HepG2 (cell line): ENCODE results near the gene BSND. TPM values are rescaled to one million over a fixed set of nuclear protein-coding genes. Genes with fewer than 3 reads are reported as not detected.

ENCODE experiments used
- ATAC-seq: fragments of 200-7000 bp; cut with Tn5 transposase; 3 replicates; pipeline ENCODE4 v1.9.1; 2020; ENCODE audit warnings: mild to moderate bottlenecking, moderate library complexity
- BruUV-seq: library from RNA; stranded (reverse); fragments of 400-500 nt; replicated peaks from 2 replicates; lab custom pipeline; 2021; lab: Mats Ljungman, UMichigan
- CTCF ChIA-PET: fragments of 300-600 bp; formaldehyde crosslinking; extraction: SDS; loops from one replicate; lab custom pipeline; 2021; ENCODE audit warnings: low total read pairs, inconsistent platforms, low intra/inter-chr PET ratio; lab: Yijun Ruan, JAX
- POLR2A ChIA-PET: fragments of 350-600 bp; sonication (Branson Sonifier 250); formaldehyde crosslinking; loops from one replicate; lab custom pipeline; 2020; ENCODE audit warnings: antibody characterized with exemption, inconsistent platforms; lab: Yijun Ruan, JAX
- DNase-seq: peaks from one replicate; pipeline ENCODE4 v3.0.0-alpha.2; 2015; ENCODE audit warnings: low spot score
- FAIRE-seq: peaks from 3 replicates; lab custom pipeline; 2011; peaks lifted over from hg19 to GRCh38; lab: Jason Lieb, UNC
- H2AFZ ChIP-seq: one replicate; pipeline ENCODE4 v1.6.1; 2011; ENCODE audit warnings: low read length, inconsistent platforms
- H3K27ac ChIP-seq: fragments of 300-600 bp; 3 replicates; pipeline ENCODE4 v1.8.0; 2011; ENCODE audit warnings: mixed run types, mild to moderate bottlenecking, mixed read lengths, low read length, inconsistent platforms; ENCODE audit not compliant: insufficient read depth; ENCODE audit errors: extremely low read length
- H3K27me3 ChIP-seq, 2 experiments: fragments of 200-600 bp in 1 of 2; 2 replicates in 1 of 2; 3 replicates in 1 of 2; pipeline versions ENCODE4 v1.6.0 to v1.8.0; 2011; ENCODE audit warnings: low read length in 2 of 2, mild to moderate bottlenecking in 2 of 2, moderate library complexity in 2 of 2, inconsistent platforms in 1 of 2; ENCODE audit not compliant: insufficient read depth in 2 of 2, control insufficient read depth in 1 of 2
- H3K36me3 ChIP-seq, 2 experiments: fragments of 200-600 bp in 1 of 2; replicated peaks in 1 of 2; 2 replicates in 1 of 2; 3 replicates in 1 of 2; pipeline versions ENCODE4 v1.5.1 to v1.8.0; 2011; ENCODE audit warnings: low read length in 2 of 2, inconsistent platforms in 1 of 2; ENCODE audit not compliant: insufficient read depth in 2 of 2, control insufficient read depth in 1 of 2
- H3K4me1 ChIP-seq: 2 replicates; pipeline ENCODE4 v1.5.1; 2012; ENCODE audit warnings: low read length, inconsistent platforms; ENCODE audit not compliant: insufficient read depth
- H3K4me2 ChIP-seq: 2 replicates; pipeline ENCODE4 v1.6.0; 2011; ENCODE audit warnings: low read depth, low read length, inconsistent platforms
- H3K4me3 ChIP-seq, 3 experiments: fragments of 200-600 bp in 1 of 3; sonication (generic), shearing (Covaris generic) in 1 of 3; replicated peaks in 1 of 3; 2 replicates each; pipeline ENCODE4 v1.5.1; 2011 to 2016; ENCODE audit warnings: low read length in 3 of 3, inconsistent platforms in 2 of 3, low read depth in 2 of 3, mild to moderate bottlenecking in 2 of 3, control low read depth in 1 of 3, mixed read lengths in 1 of 3; ENCODE audit not compliant: insufficient read depth in 1 of 3
- H3K79me2 ChIP-seq: one replicate; pipeline ENCODE4 v1.6.1; 2011; ENCODE audit warnings: low read length, inconsistent platforms; ENCODE audit not compliant: insufficient read depth
- H3K9ac ChIP-seq: 2 replicates; pipeline ENCODE4 v1.6.0; 2011; ENCODE audit warnings: mild to moderate bottlenecking, low read depth, low read length, inconsistent platforms; ENCODE audit not compliant: insufficient read depth
- H3K9me3 ChIP-seq: 2 replicates; pipeline ENCODE4 v1.5.1; 2012; ENCODE audit warnings: mild to moderate bottlenecking, low read length
- H4K20me1 ChIP-seq: 2 replicates; pipeline ENCODE4 v1.6.0; 2011; ENCODE audit warnings: inconsistent platforms, mild to moderate bottlenecking, low read length, moderate library complexity; ENCODE audit not compliant: insufficient read depth
- HOXA3 ChIP-seq: sonication (generic); formaldehyde crosslinking; IDR thresholded peaks from 2 replicates; pipeline ENCODE4 v1.5.0; 2020; ENCODE audit warnings: missing genetic modification reagents
- ZNF34 ChIP-seq: sonication (generic); formaldehyde crosslinking; IDR thresholded peaks from 2 replicates; pipeline ENCODE4 v1.4.0; 2020; ENCODE audit warnings: mild to moderate bottlenecking, missing genetic modification reagents, borderline replicate concordance
- WGBS: methylation state at CpG from one replicate; pipeline ENCODE4 v1.1.6; 2017; ENCODE audit warnings: low lambda C conversion rate; 5-methylcytosine and 5-hydroxymethylcytosine counted together
- in situ Hi-C: cut with HindIII; loops from 2 replicates; pipeline ENCODE4 v1.10.0; 2017; ENCODE audit warnings: low pct_unique_long_range_greater_than_20kb; ENCODE audit not compliant: extremely low pct_ligation_motif_present
- intact Hi-C: fragments of 100-400 bp; cut with micrococcal nuclease; formaldehyde crosslinking; loops from one replicate; pipeline ENCODE4 v1.10.0; 2022; ENCODE audit not compliant: unreplicated experiment
- polyA plus RNA-seq, 8 experiments: library from polyadenylated mRNA; depleted of rRNA in 3 of 8; stranded (reverse) in 7 of 8; unstranded in 1 of 8; fragments of >200 nt; fragmentation: Illumina TruSeq in 4 of 8; extraction: Trizol in 4 of 8; gene quantifications; 2 replicates each; pipeline versions ENCODE4 v1.2.1 to v1.2.3, GENCODE V29; 2011 to 2016; ENCODE audit warnings: low read depth in 4 of 8, missing spikeins in 1 of 8, mixed read lengths in 1 of 8; ENCODE audit not compliant: insufficient read depth in 1 of 8
- total RNA-seq, 5 experiments: library from RNA; depleted of rRNA; stranded (reverse); fragments of >200 nt; fragmentation: Illumina TruSeq; extraction: Trizol; gene quantifications; 2 replicates each; pipeline ENCODE4 v1.2.3, GENCODE V29; 2016; ENCODE audit warnings: low read depth in 1 of 5
- TF ChIP-seq, protein P1 (sequence below): sonication (generic); formaldehyde crosslinking; IDR thresholded peaks from 2 replicates; pipeline ENCODE4 v1.5.0; 2020; ENCODE audit warnings: mild to moderate bottlenecking, missing genetic modification reagents
- TF ChIP-seq, protein P2 (sequence below): sonication (generic); formaldehyde crosslinking; IDR thresholded peaks from 2 replicates; pipeline ENCODE4 v1.4.0; 2020; ENCODE audit warnings: mild to moderate bottlenecking, missing genetic modification reagents

Gene BSND
- total and polyA plus RNA-seq, 2 of the 13 experiments (the other 11 are each of a cell fraction or from before 2014, with no cell fraction given), result not detected

DNA sequence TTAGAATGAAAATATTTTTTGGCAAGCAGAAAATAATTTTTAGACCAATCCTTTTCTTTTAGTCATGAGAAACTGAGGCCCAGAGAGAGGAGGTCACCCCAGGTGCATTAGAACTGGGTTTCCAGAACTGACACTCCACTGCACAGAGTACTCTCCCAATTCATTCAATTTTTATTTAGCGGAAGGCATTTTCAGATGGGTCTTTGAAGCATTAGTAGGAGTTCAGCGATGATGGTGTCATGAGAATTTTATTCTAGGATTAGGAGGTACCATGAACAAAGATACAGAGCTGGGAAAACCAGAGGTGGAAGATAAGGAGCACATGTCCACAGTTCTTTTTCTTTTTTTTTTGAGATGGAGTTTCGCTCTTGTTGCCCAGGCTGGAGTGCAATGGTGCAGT is 42.9 kb downstream of the BSND start (continued):
- TF ChIP-seq, protein P1, sequence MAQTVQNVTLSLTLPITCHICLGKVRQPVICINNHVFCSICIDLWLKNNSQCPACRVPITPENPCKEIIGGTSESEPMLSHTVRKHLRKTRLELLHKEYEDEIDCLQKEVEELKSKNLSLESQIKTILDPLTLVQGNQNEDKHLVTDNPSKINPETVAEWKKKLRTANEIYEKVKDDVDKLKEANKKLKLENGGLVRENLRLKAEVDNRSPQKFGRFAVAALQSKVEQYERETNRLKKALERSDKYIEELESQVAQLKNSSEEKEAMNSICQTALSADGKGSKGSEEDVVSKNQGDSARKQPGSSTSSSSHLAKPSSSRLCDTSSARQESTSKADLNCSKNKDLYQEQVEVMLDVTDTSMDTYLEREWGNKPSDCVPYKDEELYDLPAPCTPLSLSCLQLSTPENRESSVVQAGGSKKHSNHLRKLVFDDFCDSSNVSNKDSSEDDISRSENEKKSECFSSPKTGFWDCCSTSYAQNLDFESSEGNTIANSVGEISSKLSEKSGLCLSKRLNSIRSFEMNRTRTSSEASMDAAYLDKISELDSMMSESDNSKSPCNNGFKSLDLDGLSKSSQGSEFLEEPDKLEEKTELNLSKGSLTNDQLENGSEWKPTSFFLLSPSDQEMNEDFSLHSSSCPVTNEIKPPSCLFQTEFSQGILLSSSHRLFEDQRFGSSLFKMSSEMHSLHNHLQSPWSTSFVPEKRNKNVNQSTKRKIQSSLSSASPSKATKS, result no peak
- TF ChIP-seq HOXA3, result no peak
- TF ChIP-seq, all 625 proteins: peak for 0

- in situ Hi-C loops, result no loop called here
- no peaks in the 10 kb centered on the region for H3K27me3 ChIP-seq
- ATAC-seq, result no peak
- TF ChIP-seq, protein P2, sequence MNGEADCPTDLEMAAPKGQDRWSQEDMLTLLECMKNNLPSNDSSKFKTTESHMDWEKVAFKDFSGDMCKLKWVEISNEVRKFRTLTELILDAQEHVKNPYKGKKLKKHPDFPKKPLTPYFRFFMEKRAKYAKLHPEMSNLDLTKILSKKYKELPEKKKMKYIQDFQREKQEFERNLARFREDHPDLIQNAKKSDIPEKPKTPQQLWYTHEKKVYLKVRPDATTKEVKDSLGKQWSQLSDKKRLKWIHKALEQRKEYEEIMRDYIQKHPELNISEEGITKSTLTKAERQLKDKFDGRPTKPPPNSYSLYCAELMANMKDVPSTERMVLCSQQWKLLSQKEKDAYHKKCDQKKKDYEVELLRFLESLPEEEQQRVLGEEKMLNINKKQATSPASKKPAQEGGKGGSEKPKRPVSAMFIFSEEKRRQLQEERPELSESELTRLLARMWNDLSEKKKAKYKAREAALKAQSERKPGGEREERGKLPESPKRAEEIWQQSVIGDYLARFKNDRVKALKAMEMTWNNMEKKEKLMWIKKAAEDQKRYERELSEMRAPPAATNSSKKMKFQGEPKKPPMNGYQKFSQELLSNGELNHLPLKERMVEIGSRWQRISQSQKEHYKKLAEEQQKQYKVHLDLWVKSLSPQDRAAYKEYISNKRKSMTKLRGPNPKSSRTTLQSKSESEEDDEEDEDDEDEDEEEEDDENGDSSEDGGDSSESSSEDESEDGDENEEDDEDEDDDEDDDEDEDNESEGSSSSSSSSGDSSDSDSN (CRISPR knock-in tag), result 0 out of 2 replicates have a peak, but pooled peaks have one; percentile 11
- TF ChIP-seq ZNF34 (CRISPR knock-in tag), result no peak
- TF ChIP-seq, all 625 proteins: peak for 1
- Histone ChIP-seq H3K4me3 (0 out of 6 replicates have a peak overlapping the region, but pooled peaks of 1 of the 3 experiments have one; percentile 3), H3K4me2 (peak overlapping the region; percentile 94), H4K20me1 (peaks cover 47% of the 10 kb centered on the region), H3K4me1 (peaks cover 58% of the 10 kb centered on the region), H3K9me3 (no peaks in the 10 kb centered on the region), H3K79me2 (peaks cover 80% of the 10 kb centered on the region), H2AFZ (no peak overlapping the region), H3K27ac (no peak overlapping the region), H3K36me3 (peaks cover 8 to 39% of the 10 kb centered on the region in 2 experiments), H3K9ac (no peak overlapping the region)
- DNase-seq (no peak), FAIRE-seq (no peak)
- CTCF ChIA-PET, result no interaction called here
- POLR2A ChIA-PET, result no interaction called here
- BruUV-seq, result no TSS peak
- intact Hi-C loops, result no loop called here
- 86% methylated on average over 2 of the region's 2 CpGs for WGBS
These were observed 44.3 kb downstream of the BSND start for GRCh38 chr1:55043011-55043410.
